GM19372 (cell line): Measurements from ENCODE around the gene TANK.
A peak's percentile ranks its signal among the peaks of the same experiment; 100 is the strongest.
"Not testable (repeated sequence)": the region's sequence is repeated elsewhere in the genome, so short reads cannot be mapped to it uniquely, and the experiment has no call there.

ENCODE experiments used
- ATAC-seq: cut with Tn5 transposase; IDR thresholded peaks from one replicate; pipeline ENCODE4 v1.9.1; 2021; ENCODE audit warnings: mild to moderate bottlenecking, low read depth, moderate library complexity; ENCODE audit not compliant: unreplicated experiment

Gene TANK

DNA sequence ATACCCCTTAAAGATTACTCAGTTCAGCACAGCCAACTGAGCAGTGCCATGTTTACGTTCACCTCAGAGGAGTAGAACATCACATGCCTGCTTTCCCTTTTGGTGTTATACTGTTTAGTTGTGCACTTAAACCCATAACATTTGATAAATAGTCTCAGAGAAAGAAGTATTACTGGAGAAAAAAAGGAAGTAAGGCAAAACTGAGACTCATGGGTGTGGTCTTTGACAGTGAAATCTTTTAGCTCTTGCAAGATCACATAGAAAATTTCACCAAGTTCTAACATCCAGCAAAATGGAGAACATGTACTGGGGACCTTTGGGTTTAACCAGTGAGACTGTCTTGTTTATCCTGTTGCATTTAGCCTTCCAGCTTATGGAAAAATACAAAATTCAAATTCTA lies 5.6 kb downstream of the TANK start:
- ATAC-seq, result peak; percentile 29

DNA sequence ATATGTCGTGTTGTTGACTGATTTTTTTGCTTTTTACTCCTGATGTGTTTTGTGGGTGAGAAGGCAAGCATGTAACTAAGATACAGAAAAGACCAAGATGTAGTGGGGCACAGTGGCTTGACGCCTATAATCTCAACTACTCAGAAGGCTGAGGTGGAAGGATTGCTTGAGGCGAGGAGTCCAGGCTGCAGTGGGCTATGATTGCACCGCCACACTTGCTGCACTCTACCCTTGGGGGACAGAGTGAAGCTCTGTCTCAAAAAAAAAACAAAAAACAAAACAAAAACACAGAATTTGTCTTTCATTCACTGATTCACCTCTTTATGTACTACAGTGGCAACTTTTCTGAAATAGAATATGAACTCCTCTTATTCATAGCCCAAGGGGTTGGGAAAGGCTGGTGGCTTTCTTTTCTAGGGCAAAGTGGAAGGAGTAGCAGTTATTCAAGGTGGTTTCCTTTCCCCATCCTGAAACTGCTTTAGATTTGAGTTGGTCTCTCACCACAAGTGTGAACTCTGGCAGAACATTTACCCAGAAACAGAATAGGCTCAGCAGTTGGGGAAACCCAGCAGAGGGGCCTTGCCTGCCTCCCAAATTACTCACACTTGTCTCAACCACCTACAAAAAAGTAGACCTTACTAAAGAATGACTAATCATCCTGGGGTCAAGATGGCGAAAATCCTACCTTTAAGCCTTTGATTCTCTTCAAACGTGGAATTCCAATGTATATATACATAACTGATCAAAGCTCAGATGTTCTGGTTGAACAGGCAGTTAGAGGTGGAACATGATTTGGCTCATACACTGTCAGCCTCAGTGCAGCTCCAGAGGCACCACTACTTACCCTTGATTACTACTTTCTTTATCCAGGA lies 6.5 kb downstream of the TANK start:
- peak; percentile 71 for ATAC-seq

DNA sequence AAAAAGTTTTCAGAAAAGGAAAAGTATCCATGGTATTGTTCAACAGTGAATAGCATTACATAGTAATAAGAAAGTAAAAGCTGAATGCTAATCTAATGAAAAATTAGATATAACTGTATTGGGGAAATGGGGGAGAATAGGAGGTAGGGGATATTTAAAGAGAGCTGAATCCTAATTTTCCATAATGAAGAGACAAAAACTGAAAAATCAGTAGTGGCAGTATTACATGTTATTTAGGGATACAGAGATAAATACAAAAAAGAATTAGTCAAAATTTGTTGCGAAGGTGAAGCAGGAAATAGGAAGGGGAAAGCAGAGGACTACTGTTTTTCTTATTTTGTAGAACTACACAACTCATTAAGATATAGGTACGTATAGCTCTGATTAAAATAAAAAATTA lies 9.1 kb downstream of the TANK start:
- ATAC-seq, result no peak

DNA sequence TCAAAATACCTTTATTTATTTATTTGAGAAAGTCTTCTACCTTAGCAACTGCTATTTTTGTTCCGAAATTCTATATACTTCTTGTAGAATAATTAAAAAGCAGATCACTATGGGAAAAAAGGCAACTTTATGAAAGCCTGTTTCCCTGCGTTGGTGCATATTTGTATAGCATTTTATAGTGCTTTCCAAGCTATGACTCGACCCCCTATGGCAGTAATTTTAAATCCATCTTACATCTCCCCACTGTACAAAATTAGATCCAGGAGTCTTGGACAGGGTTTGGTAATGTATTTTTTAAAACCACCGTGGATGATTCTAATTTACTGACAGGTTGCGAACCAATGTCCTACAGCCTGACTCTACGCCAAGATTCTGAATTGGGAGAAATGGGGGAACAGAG lies 10.1 kb downstream of the TANK start:
- no peak for ATAC-seq

GRCh38 chr2:161170958-161171932 lies 11.0 kb downstream of the TANK start:
- ATAC-seq, result no peak

- ATAC-seq, result peak; percentile 50
These were observed 12.8 kb downstream of the TANK start for GRCh38 chr2:161172901-161173540.

DNA sequence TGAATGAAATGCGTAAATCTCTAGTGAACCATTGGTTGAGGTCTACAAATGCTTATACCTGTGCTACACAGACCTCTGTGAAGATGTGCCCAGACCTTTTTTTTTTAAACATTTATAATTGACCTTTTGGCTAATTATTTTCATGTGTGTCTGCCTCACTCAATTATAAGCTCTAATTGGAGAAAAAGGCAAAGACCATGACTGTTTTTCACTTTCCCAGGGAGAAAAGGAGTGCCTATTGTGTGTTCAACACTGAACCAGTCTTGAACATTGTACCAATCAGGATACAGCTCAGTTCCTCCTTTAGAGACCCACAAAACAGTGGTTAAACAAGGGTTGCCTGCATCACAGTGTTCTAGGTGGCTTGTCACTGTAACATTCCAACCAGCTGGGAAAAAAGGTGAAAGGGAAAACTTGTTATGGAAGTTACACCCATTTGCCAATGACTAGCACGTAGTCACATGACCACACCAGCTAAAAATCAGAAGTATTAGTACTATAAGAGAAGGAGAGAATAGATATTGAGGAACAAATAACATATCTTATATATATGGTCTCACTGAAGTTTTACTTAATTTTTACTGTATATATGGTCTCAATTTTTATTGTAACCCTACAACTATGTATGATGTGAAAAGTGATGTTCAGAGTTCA lies 13.4 kb downstream of the TANK start:
- ATAC-seq, result peak; percentile 2

DNA sequence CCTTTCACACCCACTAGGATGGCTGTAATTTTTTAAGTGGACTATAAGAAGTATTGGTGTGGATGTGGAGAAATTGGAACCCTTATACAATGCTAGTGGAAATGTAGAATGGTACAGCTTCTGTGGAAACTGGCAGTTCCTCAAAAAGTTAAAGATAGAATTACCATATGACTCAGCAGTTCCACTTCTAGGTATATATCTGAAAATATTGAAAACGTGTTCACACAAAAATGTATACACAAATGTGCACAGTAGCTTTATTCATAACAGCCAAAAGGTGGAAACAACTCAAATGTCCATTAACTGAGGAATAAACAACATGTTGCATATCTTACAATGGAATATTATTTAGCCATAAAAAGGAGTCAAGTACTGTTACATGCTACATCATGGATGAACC lies 17.7 kb downstream of the TANK start:
- ATAC-seq, result peak; percentile 37

- ATAC-seq, result no peak
These were observed 18.5 kb downstream of the TANK start for GRCh38 chr2:161178756-161179155.

DNA sequence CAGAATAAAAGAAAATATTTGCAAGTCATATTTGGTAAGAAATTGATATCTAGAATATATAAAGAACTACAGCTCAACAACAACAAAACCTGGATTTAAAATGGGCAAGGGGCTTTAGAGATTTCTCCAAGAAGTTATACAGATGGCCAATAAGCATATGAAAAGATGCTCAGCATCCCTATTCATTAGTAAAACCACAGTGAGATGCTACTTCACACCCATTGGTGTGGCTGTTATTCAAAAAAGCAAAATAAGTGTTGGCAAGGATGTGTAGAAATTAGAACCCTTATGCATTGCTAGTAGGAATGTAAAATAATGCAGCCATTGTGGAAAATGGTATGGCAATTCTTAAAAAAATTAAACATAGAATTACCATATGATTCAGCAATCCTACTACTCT lies 29.8 kb downstream of the TANK start:
- no peak for ATAC-seq

- ATAC-seq, result not testable (repeated sequence)
These were observed 35.4 kb downstream of the TANK start for GRCh38 chr2:161195602-161196001.

GRCh38 chr2:161199912-161200701 lies 39.9 kb downstream of the TANK start:
- peak; percentile 70 for ATAC-seq

GRCh38 chr2:161204846-161205245 lies 44.6 kb downstream of the TANK start:
- ATAC-seq, result no peak

DNA sequence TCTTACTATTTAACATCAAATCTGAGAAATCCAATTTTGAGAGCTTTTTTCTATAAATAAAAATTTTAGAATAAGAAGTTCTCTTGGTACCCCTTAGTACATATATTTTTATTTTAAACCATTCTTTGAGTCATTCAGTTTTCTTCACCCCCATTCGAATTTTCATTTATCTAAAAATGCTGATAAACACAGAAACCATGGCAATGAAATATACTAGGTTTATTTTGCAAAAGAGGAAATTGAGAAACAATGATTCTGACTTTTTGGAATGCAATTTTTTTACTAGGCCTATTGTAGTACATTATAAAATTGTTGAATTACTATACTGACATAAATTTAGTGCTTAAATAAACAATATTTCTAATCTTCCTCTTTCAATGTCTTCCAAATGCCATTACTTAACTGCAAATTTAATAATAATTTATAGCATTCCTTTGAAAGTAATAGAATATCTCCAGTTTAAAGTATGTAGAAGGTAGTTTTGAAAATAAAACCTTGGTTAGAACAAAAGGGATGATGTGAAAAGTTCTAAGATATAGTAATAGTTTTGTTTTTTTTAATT lies 46.3 kb downstream of the TANK start:
- no peak for ATAC-seq

DNA sequence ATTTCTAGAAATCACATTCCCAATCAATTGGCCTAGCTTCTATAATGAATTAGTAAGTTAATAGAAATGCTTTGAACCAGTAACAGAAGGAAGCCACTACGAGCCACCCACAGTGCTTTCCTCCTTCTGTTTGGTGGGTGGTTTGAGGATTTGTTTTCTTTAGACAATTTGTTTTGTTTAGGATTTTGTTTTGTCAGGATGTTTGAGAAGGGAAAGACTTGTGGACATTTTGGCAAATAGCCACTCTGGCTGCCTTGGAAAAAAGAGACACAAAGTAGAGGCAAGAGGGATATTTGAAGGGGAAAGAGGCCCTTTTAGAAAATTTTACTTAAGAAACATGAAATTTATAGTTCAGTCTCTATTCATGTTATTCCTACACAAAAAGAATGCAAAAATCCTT lies 47.7 kb downstream of the TANK start:
- no peak for ATAC-seq

- ATAC-seq, result no peak
These were observed 48.4 kb downstream of the TANK start for GRCh38 chr2:161208527-161209139.

- ATAC-seq, result no peak
These were observed 49.7 kb downstream of the TANK start for GRCh38 chr2:161209902-161210301.

DNA sequence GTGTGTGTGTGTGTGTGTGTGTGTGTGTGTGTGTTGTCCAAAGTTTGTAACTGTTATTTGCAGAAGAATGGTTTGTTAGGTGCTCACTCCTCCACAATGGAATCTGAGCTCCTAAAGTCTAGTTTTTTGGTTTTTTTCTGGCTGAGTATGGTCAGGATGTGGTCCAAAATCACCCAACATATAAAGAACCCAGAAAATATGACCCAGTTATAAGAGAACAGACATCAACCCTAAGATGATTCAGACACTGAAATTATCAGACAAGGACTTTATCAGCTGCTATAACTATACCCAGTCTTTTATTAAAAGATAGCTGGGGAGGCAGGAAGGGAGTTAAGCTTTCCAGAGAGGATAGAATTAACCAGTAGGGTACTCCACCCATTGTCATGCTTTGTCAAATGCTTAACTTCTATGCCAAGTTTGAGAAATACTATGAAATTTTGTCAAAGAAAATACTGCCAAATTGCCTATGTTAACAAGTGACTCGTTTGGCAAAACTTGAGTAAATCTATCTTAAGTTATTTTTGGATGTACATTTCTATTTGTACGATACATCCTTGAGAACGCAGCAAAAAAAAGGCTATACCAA lies 57.5 kb downstream of the TANK start:
- ATAC-seq, result no peak
